HepG2 (cell line): Measurements from ENCODE around the gene CCDC142. TPM values are rescaled to one million over a fixed set of nuclear protein-coding genes. Genes with fewer than 3 reads are reported as not detected.

Experiments used
- GPN1 ChIP-seq: sonication (generic); formaldehyde crosslinking; IDR thresholded peaks from 2 replicates; pipeline ENCODE4 v1.5.1; 2020; ENCODE audit warnings: missing genetic modification reagents, borderline replicate concordance
- HOXA5 ChIP-seq: sonication (generic); formaldehyde crosslinking; IDR thresholded peaks from 2 replicates; pipeline ENCODE4 v1.4.0; 2020; ENCODE audit warnings: missing genetic modification reagents
- ISX ChIP-seq: sonication (generic); formaldehyde crosslinking; conservative IDR thresholded peaks from 2 replicates; pipeline ENCODE4 v1.5.0; 2020; ENCODE audit warnings: missing genetic modification reagents
- JUNB ChIP-seq: sonication (generic); formaldehyde crosslinking; IDR thresholded peaks from 2 replicates; pipeline ENCODE4 v1.8.0; 2022; ENCODE audit warnings: missing genetic modification reagents, mild to moderate bottlenecking, borderline replicate concordance
- KLF12 ChIP-seq: sonication (generic); formaldehyde crosslinking; IDR thresholded peaks from 2 replicates; pipeline ENCODE4 v1.4.0; 2020; ENCODE audit warnings: missing genetic modification reagents, borderline replicate concordance
- MAFF ChIP-seq: IDR thresholded peaks from 2 replicates; pipeline ENCODE4 v1.6.1; 2011; ENCODE audit warnings: low read depth, low read length, improper control_type of control experiment
- MAZ ChIP-seq, 2 experiments: sonication (generic) in 1 of 2; formaldehyde crosslinking in 1 of 2; IDR thresholded peaks; 2 replicates each; pipeline versions ENCODE4 v1.5.0 to v1.6.1; 2012 to 2020; ENCODE audit warnings: low read depth in 2 of 2, mild to moderate bottlenecking in 2 of 2, borderline replicate concordance in 1 of 2, improper control_type of control experiment in 1 of 2, low read length in 1 of 2, missing genetic modification reagents in 1 of 2, moderate library complexity in 1 of 2
- NFIC ChIP-seq: IDR thresholded peaks from 2 replicates; pipeline ENCODE4 v1.6.1; 2012; ENCODE audit warnings: mild to moderate bottlenecking, low read length, inconsistent platforms
- PATZ1 ChIP-seq: sonication (generic); formaldehyde crosslinking; IDR thresholded peaks from 2 replicates; pipeline ENCODE4 v1.4.0; 2020; ENCODE audit warnings: missing genetic modification reagents
- PCBP2 ChIP-seq: fragments of 200-400 bp; formaldehyde crosslinking; optimal IDR thresholded peaks from 2 replicates; pipeline ENCODE3; 2018; ENCODE audit warnings: low read length, low read depth; ENCODE audit not compliant: poor library complexity, severe bottlenecking
- SALL1 ChIP-seq: sonication (generic); formaldehyde crosslinking; IDR thresholded peaks from 2 replicates; pipeline ENCODE4 v1.8.0; 2022; ENCODE audit warnings: mild to moderate bottlenecking, missing genetic modification reagents
- SP5 ChIP-seq: IDR thresholded peaks from 2 replicates; pipeline ENCODE4 v1.6.1; 2016; ENCODE audit warnings: low read depth, borderline replicate concordance
- ZBTB39 ChIP-seq: sonication (generic); formaldehyde crosslinking; IDR thresholded peaks from 2 replicates; pipeline ENCODE4 v1.5.0; 2020; ENCODE audit warnings: missing genetic modification reagents
- ZNF101 ChIP-seq: sonication (generic); formaldehyde crosslinking; IDR thresholded peaks from 2 replicates; pipeline ENCODE4 v1.4.0; 2020; ENCODE audit warnings: mild to moderate bottlenecking, low read depth, missing genetic modification reagents, borderline replicate concordance
- ZNF180 ChIP-seq: sonication (generic); formaldehyde crosslinking; IDR thresholded peaks from 2 replicates; pipeline ENCODE4 v1.4.0; 2020; ENCODE audit warnings: low read depth, missing genetic modification reagents, borderline replicate concordance
- polyA plus RNA-seq, 8 experiments: library from polyadenylated mRNA; depleted of rRNA in 3 of 8; stranded (reverse) in 7 of 8; unstranded in 1 of 8; fragments of >200 nt; fragmentation: Illumina TruSeq in 4 of 8; extraction: Trizol in 4 of 8; gene quantifications; 2 replicates each; pipeline versions ENCODE4 v1.2.1 to v1.2.3, GENCODE V29; 2011 to 2016; ENCODE audit warnings: low read depth in 4 of 8, missing spikeins in 1 of 8, mixed read lengths in 1 of 8; ENCODE audit not compliant: insufficient read depth in 1 of 8
- total RNA-seq, 5 experiments: library from RNA; depleted of rRNA; stranded (reverse); fragments of >200 nt; fragmentation: Illumina TruSeq; extraction: Trizol; gene quantifications; 2 replicates each; pipeline ENCODE4 v1.2.3, GENCODE V29; 2016; ENCODE audit warnings: low read depth in 1 of 5
- TF ChIP-seq, protein P1 (sequence below): sonication (generic); formaldehyde crosslinking; IDR thresholded peaks from 2 replicates; pipeline ENCODE4 v1.5.0; 2020; ENCODE audit warnings: mild to moderate bottlenecking, missing genetic modification reagents, borderline replicate concordance
- TF ChIP-seq, protein P2 (sequence below): sonication (generic); formaldehyde crosslinking; IDR thresholded peaks from 2 replicates; pipeline ENCODE4 v1.8.1; 2023; ENCODE audit warnings: missing genetic modification reagents, inconsistent platforms, borderline replicate concordance

Gene CCDC142
- total and polyA plus RNA-seq, 2 of the 13 experiments (the other 11 are each of a cell fraction or from before 2014, with no cell fraction given): 14.7 to 30.4 TPM

- TF ChIP-seq ZBTB39 (CRISPR knock-in tag) (0 out of 2 replicates have a peak, but pooled peaks have one; percentile 63), KLF12 (CRISPR knock-in tag) (0 out of 2 replicates have a peak, but pooled peaks have one; percentile 57), ISX (CRISPR knock-in tag) (no peak), ZNF180 (CRISPR knock-in tag) (no peak), HOXA5 (CRISPR knock-in tag) (no peak), GPN1 (CRISPR knock-in tag) (no peak), PCBP2 (peak; percentile 80), JUNB (CRISPR knock-in tag) (no peak; the same call in 1 of the 2 replicates), PATZ1 (CRISPR knock-in tag) (peak; percentile 97), SP5 (CRISPR knock-in tag) (peak; percentile 98), ZNF101 (CRISPR knock-in tag) (no peak; the same call in 1 of the 2 replicates), SALL1 (CRISPR knock-in tag) (peak; percentile 92), MAZ (IDR thresholded peaks at IDR 0.05; ENCODE audit: borderline replicate concordance, low read depth, low read length) (peak; percentile 81), MAZ (CRISPR knock-in tag; IDR thresholded peaks at IDR 0.05; ENCODE audit: low read depth) (peak; percentile 63), MAFF (peak; percentile 65), NFIC (no peak; the same call in 1 of the 2 replicates)
- TF ChIP-seq, protein P1, sequence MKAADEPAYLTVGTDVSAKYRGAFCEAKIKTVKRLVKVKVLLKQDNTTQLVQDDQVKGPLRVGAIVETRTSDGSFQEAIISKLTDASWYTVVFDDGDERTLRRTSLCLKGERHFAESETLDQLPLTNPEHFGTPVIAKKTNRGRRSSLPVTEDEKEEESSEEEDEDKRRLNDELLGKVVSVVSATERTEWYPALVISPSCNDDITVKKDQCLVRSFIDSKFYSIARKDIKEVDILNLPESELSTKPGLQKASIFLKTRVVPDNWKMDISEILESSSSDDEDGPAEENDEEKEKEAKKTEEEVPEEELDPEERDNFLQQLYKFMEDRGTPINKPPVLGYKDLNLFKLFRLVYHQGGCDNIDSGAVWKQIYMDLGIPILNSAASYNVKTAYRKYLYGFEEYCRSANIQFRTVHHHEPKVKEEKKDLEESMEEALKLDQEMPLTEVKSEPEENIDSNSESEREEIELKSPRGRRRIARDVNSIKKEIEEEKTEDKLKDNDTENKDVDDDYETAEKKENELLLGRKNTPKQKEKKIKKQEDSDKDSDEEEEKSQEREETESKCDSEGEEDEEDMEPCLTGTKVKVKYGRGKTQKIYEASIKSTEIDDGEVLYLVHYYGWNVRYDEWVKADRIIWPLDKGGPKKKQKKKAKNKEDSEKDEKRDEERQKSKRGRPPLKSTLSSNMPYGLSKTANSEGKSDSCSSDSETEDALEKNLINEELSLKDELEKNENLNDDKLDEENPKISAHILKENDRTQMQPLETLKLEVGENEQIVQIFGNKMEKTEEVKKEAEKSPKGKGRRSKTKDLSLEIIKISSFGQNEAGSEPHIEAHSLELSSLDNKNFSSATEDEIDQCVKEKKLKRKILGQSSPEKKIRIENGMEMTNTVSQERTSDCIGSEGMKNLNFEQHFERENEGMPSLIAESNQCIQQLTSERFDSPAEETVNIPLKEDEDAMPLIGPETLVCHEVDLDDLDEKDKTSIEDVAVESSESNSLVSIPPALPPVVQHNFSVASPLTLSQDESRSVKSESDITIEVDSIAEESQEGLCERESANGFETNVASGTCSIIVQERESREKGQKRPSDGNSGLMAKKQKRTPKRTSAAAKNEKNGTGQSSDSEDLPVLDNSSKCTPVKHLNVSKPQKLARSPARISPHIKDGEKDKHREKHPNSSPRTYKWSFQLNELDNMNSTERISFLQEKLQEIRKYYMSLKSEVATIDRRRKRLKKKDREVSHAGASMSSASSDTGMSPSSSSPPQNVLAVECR (CRISPR knock-in tag): peak; percentile 83; the same call in 1 of the 2 replicates
- TF ChIP-seq, protein P2, sequence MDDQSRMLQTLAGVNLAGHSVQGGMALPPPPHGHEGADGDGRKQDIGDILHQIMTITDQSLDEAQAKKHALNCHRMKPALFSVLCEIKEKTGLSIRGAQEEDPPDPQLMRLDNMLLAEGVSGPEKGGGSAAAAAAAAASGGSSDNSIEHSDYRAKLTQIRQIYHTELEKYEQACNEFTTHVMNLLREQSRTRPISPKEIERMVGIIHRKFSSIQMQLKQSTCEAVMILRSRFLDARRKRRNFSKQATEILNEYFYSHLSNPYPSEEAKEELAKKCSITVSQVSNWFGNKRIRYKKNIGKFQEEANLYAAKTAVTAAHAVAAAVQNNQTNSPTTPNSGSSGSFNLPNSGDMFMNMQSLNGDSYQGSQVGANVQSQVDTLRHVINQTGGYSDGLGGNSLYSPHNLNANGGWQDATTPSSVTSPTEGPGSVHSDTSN (CRISPR knock-in tag): no peak
Observed at GRCh38 chr2:74429487-74430451, 53.0 kb downstream of the CCDC142 start (continued).
